ENCODE results near the gene TGFBR3.

TGFBR3 gene

GRCh38 chr1:91635763-91636162 is 250.2 kb downstream of the TGFBR3 start:
- DNase-seq (ENCODE audit: low read depth), result no peak

- no peak for DNase-seq (ENCODE audit: low read depth)
Observed at GRCh38 chr1:91633438-91633837, 252.5 kb downstream of the TGFBR3 start.

GRCh38 chr1:91631718-91632330 is 254.1 kb downstream of the TGFBR3 start:
- DNase-seq (ENCODE audit: low read depth), result no peak

GRCh38 chr1:91630803-91631202 is 255.1 kb downstream of the TGFBR3 start:
- DNase-seq (ENCODE audit: low read depth), result no peak
